Neural cell (in vitro differentiated cells): ENCODE data around the gene USP2. TPM values are rescaled to one million over a fixed set of nuclear protein-coding genes. Genes with fewer than 3 reads are reported as not detected.
A peak's percentile ranks its signal among the peaks of the same experiment; 100 is the strongest.

Source experiments
- H2AFZ ChIP-seq: fragments of 200-600, 300-800 bp; sonication (generic), shearing (Covaris generic); 2 replicates; pipeline ENCODE4 v1.6.0; 2014; ENCODE audit warnings: low read depth, mild to moderate bottlenecking, antibody characterized with exemption, low read length, moderate library complexity
- H3F3A ChIP-seq: fragments of 200-600 bp; shearing (Covaris generic); 2 replicates; pipeline ENCODE4 v1.6.1; 2016; ENCODE audit warnings: mild to moderate bottlenecking, moderate library complexity, mixed read lengths, antibody characterized with exemption, low read length; ENCODE audit not compliant: insufficient read depth, poor library complexity, severe bottlenecking
- H3K27ac ChIP-seq: fragments of 200-600, 300-800 bp; sonication (generic), shearing (Covaris generic); 2 replicates; pipeline ENCODE4 v1.5.1; 2014; ENCODE audit warnings: mild to moderate bottlenecking, low read length, moderate library complexity
- H3K27me3 ChIP-seq: fragments of 300-800, 200-600 bp; sonication (generic), shearing (Covaris generic); 2 replicates; pipeline ENCODE4 v1.6.0; 2014; ENCODE audit warnings: mild to moderate bottlenecking, low read depth, low read length, moderate library complexity; ENCODE audit not compliant: insufficient read depth
- H3K36me3 ChIP-seq: fragments of 300-800, 200-600 bp; sonication (generic), shearing (Covaris generic); 2 replicates; pipeline ENCODE4 v1.5.1; 2014; ENCODE audit warnings: mild to moderate bottlenecking, antibody characterized with exemption, low read length, moderate library complexity; ENCODE audit not compliant: insufficient read depth
- H3K4me2 ChIP-seq: fragments of 300-800, 200-600 bp; sonication (generic), shearing (Covaris generic); 2 replicates; pipeline ENCODE4 v1.6.0; 2014; ENCODE audit warnings: mild to moderate bottlenecking, low read length
- H3K4me3 ChIP-seq: fragments of 300-800, 200-600 bp; sonication (generic), shearing (Covaris generic); 2 replicates; pipeline ENCODE4 v1.5.1; 2014; ENCODE audit warnings: mild to moderate bottlenecking, low read length, moderate library complexity
- H3K79me2 ChIP-seq: fragments of 200-600 bp; shearing (Covaris generic); replicated peaks from 2 replicates; pipeline ENCODE4 v1.6.0; 2014; ENCODE audit warnings: mild to moderate bottlenecking, low read length, moderate library complexity; ENCODE audit not compliant: insufficient read depth
- H3K9ac ChIP-seq: fragments of 300-800, 200-600 bp; sonication (generic), shearing (Covaris generic); 2 replicates; pipeline ENCODE4 v1.6.1; 2016; ENCODE audit warnings: mild to moderate bottlenecking, low read length, mixed read lengths
- H3K9me2 ChIP-seq: fragments of 200-600 bp; shearing (Covaris generic); 2 replicates; pipeline ENCODE4 v1.6.1; 2016; ENCODE audit warnings: mild to moderate bottlenecking, low read length, mixed read lengths; ENCODE audit not compliant: insufficient read depth
- H3K9me3 ChIP-seq: fragments of 200-600, 300-800 bp; sonication (generic), shearing (Covaris generic); 2 replicates; pipeline ENCODE4 v1.6.1; 2016; ENCODE audit warnings: mild to moderate bottlenecking, mixed run types, low read length, moderate library complexity, mixed read lengths
- H4K20me1 ChIP-seq: fragments of 200-600 bp; shearing (Covaris generic); 2 replicates; pipeline ENCODE4 v1.6.1; 2016; ENCODE audit warnings: mild to moderate bottlenecking, mixed run types; ENCODE audit not compliant: insufficient read depth
- EP300 ChIP-seq: fragments of 450-650 bp; conservative IDR thresholded peaks from 2 replicates; pipeline ENCODE4 v1.6.1; 2014; ENCODE audit warnings: antibody characterized with exemption, mild to moderate bottlenecking, moderate library complexity; ENCODE audit not compliant: poor library complexity, severe bottlenecking
- EZH2 ChIP-seq: fragments of 200-600, 300-800 bp; shearing (Covaris generic), sonication (generic); IDR thresholded peaks from 2 replicates; pipeline ENCODE4 v1.6.1; 2014; ENCODE audit warnings: antibody characterized with exemption, low read length, borderline replicate concordance, mild to moderate bottlenecking; ENCODE audit not compliant: insufficient read depth, poor library complexity, severe bottlenecking
- MXI1 ChIP-seq: fragments of 450-650 bp; conservative IDR thresholded peaks from 2 replicates; pipeline ENCODE4 v1.6.1; 2014; ENCODE audit warnings: antibody characterized with exemption, mild to moderate bottlenecking; ENCODE audit not compliant: poor library complexity, severe bottlenecking
- POLR2AphosphoS5 ChIP-seq: IDR thresholded peaks from 2 replicates; pipeline ENCODE4 v1.6.1; 2012
- RAD21 ChIP-seq: fragments of 450-650 bp; conservative IDR thresholded peaks from 2 replicates; pipeline ENCODE4 v1.6.1; 2014; ENCODE audit warnings: antibody characterized with exemption, mild to moderate bottlenecking, moderate library complexity
- SMC3 ChIP-seq: fragments of 450-650 bp; conservative IDR thresholded peaks from 2 replicates; pipeline ENCODE4 v1.6.1; 2014; ENCODE audit warnings: antibody characterized with exemption, mild to moderate bottlenecking, moderate library complexity; ENCODE audit not compliant: poor library complexity
- TAF1 ChIP-seq: IDR thresholded peaks from 2 replicates; pipeline ENCODE4 v1.6.1; 2012; ENCODE audit warnings: low read depth
- polyA plus RNA-seq: library from polyadenylated mRNA; depleted of rRNA; stranded (reverse); fragments of >200 nt; gene quantifications from 2 replicates; pipeline ENCODE4 v1.2.3, GENCODE V29; 2014
- TF ChIP-seq, protein P1 (sequence below): fragments of 450-650 bp; IDR thresholded peaks from 2 replicates; pipeline ENCODE4 v1.5.1; 2014; ENCODE audit warnings: antibody characterized with exemption, mild to moderate bottlenecking, moderate library complexity; ENCODE audit not compliant: poor library complexity, severe bottlenecking
- TF ChIP-seq, protein P2 (sequence below): IDR thresholded peaks from 2 replicates; pipeline ENCODE4 v1.6.1; 2012; ENCODE audit warnings: borderline replicate concordance

USP2 gene
- polyA plus RNA-seq, 1 donor from 2014 or later, result 0.59 TPM

DNA sequence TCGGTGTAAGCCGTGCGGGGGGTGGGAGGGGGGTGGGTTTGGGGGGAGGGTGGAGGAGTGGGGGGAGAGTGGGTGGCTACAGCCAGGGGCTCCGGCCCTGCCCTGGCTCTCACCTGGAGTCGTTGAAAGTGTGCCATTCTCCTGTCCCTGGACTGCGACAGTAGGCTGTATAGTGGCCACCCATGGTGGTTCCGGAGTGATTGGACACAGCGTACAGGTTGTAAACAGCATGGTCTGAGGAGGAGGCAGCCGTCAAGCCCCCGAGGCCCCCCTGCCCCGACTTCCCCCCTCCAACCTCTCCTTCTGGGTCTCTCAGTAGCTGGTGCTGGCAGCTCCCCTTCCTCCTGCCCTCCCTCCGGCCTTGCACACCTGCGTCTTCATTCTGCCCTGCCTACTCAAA is 24.4 kb downstream of the USP2 start:
- no peak overlapping the region for H3K9ac ChIP-seq
- H3F3A ChIP-seq, result no peaks in the 10 kb centered on the region
- H3K36me3 ChIP-seq, result no peaks in the 10 kb centered on the region
- TF ChIP-seq TAF1 (no peak), RAD21 (no peak), EP300 (no peak), EZH2 (no peak), POLR2AphosphoS5 (no peak), SMC3 (no peak), MXI1 (no peak)
- TF ChIP-seq, protein P1, sequence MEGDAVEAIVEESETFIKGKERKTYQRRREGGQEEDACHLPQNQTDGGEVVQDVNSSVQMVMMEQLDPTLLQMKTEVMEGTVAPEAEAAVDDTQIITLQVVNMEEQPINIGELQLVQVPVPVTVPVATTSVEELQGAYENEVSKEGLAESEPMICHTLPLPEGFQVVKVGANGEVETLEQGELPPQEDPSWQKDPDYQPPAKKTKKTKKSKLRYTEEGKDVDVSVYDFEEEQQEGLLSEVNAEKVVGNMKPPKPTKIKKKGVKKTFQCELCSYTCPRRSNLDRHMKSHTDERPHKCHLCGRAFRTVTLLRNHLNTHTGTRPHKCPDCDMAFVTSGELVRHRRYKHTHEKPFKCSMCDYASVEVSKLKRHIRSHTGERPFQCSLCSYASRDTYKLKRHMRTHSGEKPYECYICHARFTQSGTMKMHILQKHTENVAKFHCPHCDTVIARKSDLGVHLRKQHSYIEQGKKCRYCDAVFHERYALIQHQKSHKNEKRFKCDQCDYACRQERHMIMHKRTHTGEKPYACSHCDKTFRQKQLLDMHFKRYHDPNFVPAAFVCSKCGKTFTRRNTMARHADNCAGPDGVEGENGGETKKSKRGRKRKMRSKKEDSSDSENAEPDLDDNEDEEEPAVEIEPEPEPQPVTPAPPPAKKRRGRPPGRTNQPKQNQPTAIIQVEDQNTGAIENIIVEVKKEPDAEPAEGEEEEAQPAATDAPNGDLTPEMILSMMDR, result no peak
- TF ChIP-seq, protein P2, sequence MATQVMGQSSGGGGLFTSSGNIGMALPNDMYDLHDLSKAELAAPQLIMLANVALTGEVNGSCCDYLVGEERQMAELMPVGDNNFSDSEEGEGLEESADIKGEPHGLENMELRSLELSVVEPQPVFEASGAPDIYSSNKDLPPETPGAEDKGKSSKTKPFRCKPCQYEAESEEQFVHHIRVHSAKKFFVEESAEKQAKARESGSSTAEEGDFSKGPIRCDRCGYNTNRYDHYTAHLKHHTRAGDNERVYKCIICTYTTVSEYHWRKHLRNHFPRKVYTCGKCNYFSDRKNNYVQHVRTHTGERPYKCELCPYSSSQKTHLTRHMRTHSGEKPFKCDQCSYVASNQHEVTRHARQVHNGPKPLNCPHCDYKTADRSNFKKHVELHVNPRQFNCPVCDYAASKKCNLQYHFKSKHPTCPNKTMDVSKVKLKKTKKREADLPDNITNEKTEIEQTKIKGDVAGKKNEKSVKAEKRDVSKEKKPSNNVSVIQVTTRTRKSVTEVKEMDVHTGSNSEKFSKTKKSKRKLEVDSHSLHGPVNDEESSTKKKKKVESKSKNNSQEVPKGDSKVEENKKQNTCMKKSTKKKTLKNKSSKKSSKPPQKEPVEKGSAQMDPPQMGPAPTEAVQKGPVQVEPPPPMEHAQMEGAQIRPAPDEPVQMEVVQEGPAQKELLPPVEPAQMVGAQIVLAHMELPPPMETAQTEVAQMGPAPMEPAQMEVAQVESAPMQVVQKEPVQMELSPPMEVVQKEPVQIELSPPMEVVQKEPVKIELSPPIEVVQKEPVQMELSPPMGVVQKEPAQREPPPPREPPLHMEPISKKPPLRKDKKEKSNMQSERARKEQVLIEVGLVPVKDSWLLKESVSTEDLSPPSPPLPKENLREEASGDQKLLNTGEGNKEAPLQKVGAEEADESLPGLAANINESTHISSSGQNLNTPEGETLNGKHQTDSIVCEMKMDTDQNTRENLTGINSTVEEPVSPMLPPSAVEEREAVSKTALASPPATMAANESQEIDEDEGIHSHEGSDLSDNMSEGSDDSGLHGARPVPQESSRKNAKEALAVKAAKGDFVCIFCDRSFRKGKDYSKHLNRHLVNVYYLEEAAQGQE, result no peak
- H2AFZ ChIP-seq, result no peak overlapping the region
- H4K20me1 ChIP-seq, result no peaks in the 10 kb centered on the region
- H3K4me3 ChIP-seq, result no peak overlapping the region
- peaks cover 4% of the 10 kb centered on the region for H3K27me3 ChIP-seq
- no peaks in the 10 kb centered on the region for H3K9me2 ChIP-seq
- no peaks in the 10 kb centered on the region for H3K9me3 ChIP-seq
- H3K79me2 ChIP-seq, result no peaks in the 10 kb centered on the region
- no peak overlapping the region for H3K4me2 ChIP-seq
- no peak overlapping the region for H3K27ac ChIP-seq

DNA sequence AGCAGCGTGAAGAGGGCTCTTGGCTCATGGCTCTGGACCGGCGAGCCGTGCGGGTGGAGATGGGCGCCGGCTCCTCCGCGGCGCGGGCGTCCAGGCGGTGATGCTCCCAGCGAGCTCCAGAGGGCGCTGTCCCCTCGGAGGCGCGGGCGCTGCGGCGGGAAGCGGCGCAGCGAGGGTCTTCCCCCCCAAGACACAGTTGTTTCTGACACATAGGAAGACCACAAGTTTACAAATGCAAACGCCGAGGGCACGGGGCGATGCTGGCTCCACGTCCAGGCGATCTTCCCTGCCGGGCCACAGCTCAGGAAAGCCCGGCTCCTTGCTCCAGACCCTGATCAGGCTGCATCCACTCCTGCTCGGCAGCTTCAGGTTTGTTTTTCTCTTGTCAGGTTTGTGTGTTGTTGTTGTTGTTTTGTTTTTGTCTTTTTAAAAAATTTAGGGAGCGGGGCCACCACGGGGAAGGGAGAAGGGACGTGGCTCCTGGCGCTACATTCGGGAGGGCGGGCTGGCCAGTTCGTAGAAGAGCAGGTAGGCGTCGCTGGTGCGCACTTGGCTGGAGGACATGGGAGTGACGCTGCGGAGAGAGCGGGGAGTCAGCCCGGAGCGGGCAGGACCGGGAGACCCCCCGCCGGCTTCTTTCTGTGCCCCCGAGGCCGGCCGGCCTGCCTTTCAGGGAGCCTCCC is 25.0 kb downstream of the USP2 start:
- Histone ChIP-seq H3K4me3 (peak overlapping the region; percentile 52), H3K27me3 (peaks cover 4% of the 10 kb centered on the region), H3K79me2 (no peaks in the 10 kb centered on the region), H3K36me3 (no peaks in the 10 kb centered on the region), H3K27ac (no peak overlapping the region), H3K9me3 (no peaks in the 10 kb centered on the region), H4K20me1 (no peaks in the 10 kb centered on the region), H3K4me2 (no peak overlapping the region), H3K9me2 (no peaks in the 10 kb centered on the region), H3F3A (no peaks in the 10 kb centered on the region), H2AFZ (no peak overlapping the region), H3K9ac (no peak overlapping the region)
- TF ChIP-seq EZH2 (no peak), MXI1 (no peak), POLR2AphosphoS5 (no peak), RAD21 (peak; percentile 89), EP300 (peak; percentile 16), SMC3 (peak; percentile 95), TAF1 (no peak)
- TF ChIP-seq, protein P1, result peak; percentile 95
- TF ChIP-seq, protein P2, result no peak
